ENCODE results near the gene LRMDA. TPM values are rescaled to one million over a fixed set of nuclear protein-coding genes. Genes with fewer than 3 reads are reported as not detected.
"Not testable (repeated sequence)": the region's sequence is repeated elsewhere in the genome, so short reads cannot be mapped to it uniquely, and the experiment has no call there.

The LRMDA gene
- total RNA-seq, 2 experiments from 2014 or later, result not detected

GRCh38 chr10:75739414-75740143, 308.2 kb downstream of the LRMDA start:
- CTCF ChIA-PET, result interaction anchor here (0.8 kb wide), 1 partner anchor 78 kb away, joined by 3 read pairs; no protein-coding TSS in a partner anchor
- no peak for DNase-seq
- Mint-ChIP-seq H3K4me3 (no peak overlapping the region), H3K27me3 (no peaks in the 10 kb centered on the region), H3K4me1 (no peaks in the 10 kb centered on the region), H3K27ac (no peak overlapping the region), H3K36me3 (ENCODE audit: low read depth) (no peaks in the 10 kb centered on the region), H3K9me3 (no peaks in the 10 kb centered on the region)
- POLR2A ChIA-PET, result no interaction called here

- Mint-ChIP-seq H3K9me3 (no peaks in the 10 kb centered on the region), H3K27ac (no peak overlapping the region), H3K4me3 (no peak overlapping the region), H3K27me3 (no peaks in the 10 kb centered on the region), H3K4me1 (no peaks in the 10 kb centered on the region), H3K36me3 (ENCODE audit: low read depth) (no peaks in the 10 kb centered on the region)
- POLR2A ChIA-PET, result no interaction called here
- DNase-seq, result no peak
- CTCF ChIA-PET, result interaction anchor here (0.6 kb wide), 1 partner anchor 16 kb away, joined by 3 read pairs; no protein-coding TSS in a partner anchor
These were observed 309.1 kb downstream of the LRMDA start for GRCh38 chr10:75740541-75740940.

GRCh38 chr10:75742355-75742754, 310.9 kb downstream of the LRMDA start:
- ChIA-PET CTCF (no interaction called here), POLR2A (no interaction called here)
- H3K27me3 Mint-ChIP-seq, result no peaks in the 10 kb centered on the region
- H3K36me3 Mint-ChIP-seq (ENCODE audit: low read depth), result no peaks in the 10 kb centered on the region
- DNase-seq, result no peak
- H3K4me1 Mint-ChIP-seq, result no peaks in the 10 kb centered on the region
- H3K4me3 Mint-ChIP-seq, result no peak overlapping the region
- no peaks in the 10 kb centered on the region for H3K9me3 Mint-ChIP-seq
- no peak overlapping the region for H3K27ac Mint-ChIP-seq

- CTCF ChIA-PET, result no interaction called here
- Mint-ChIP-seq H3K4me3 (no peak overlapping the region), H3K4me1 (no peaks in the 10 kb centered on the region), H3K9me3 (no peaks in the 10 kb centered on the region), H3K27ac (no peak overlapping the region), H3K27me3 (no peaks in the 10 kb centered on the region), H3K36me3 (ENCODE audit: low read depth) (no peaks in the 10 kb centered on the region)
- POLR2A ChIA-PET, result no interaction called here
- no peak for DNase-seq
These were observed 311.9 kb downstream of the LRMDA start for GRCh38 chr10:75743291-75743778.

- CTCF ChIA-PET, result no interaction called here
- no peaks in the 10 kb centered on the region for H3K36me3 Mint-ChIP-seq (ENCODE audit: low read depth)
- no peak overlapping the region for H3K27ac Mint-ChIP-seq
- H3K9me3 Mint-ChIP-seq, result no peaks in the 10 kb centered on the region
- no peak for DNase-seq
- H3K4me1 Mint-ChIP-seq, result no peaks in the 10 kb centered on the region
- H3K27me3 Mint-ChIP-seq, result no peaks in the 10 kb centered on the region
- POLR2A ChIA-PET, result no interaction called here
- H3K4me3 Mint-ChIP-seq, result no peak overlapping the region
These were observed 312.8 kb downstream of the LRMDA start for GRCh38 chr10:75744261-75744660.

GRCh38 chr10:75746356-75746755, 314.9 kb downstream of the LRMDA start:
- POLR2A ChIA-PET, result no interaction called here
- H3K27ac Mint-ChIP-seq, result no peak overlapping the region
- no peaks in the 10 kb centered on the region for H3K36me3 Mint-ChIP-seq (ENCODE audit: low read depth)
- CTCF ChIA-PET, result no interaction called here
- DNase-seq, result no peak
- H3K9me3 Mint-ChIP-seq, result no peaks in the 10 kb centered on the region
- no peaks in the 10 kb centered on the region for H3K4me1 Mint-ChIP-seq
- no peak overlapping the region for H3K4me3 Mint-ChIP-seq
- H3K27me3 Mint-ChIP-seq, result no peaks in the 10 kb centered on the region

GRCh38 chr10:75750093-75750875, 318.9 kb downstream of the LRMDA start:
- H3K4me3 Mint-ChIP-seq; H3K27me3 Mint-ChIP-seq; H3K27ac Mint-ChIP-seq; DNase-seq; H3K4me1 Mint-ChIP-seq; POLR2A ChIA-PET; H3K36me3 Mint-ChIP-seq (ENCODE audit: low read depth); CTCF ChIA-PET; H3K9me3 Mint-ChIP-seq: not testable (repeated sequence)

- H3K27ac Mint-ChIP-seq, result no peak overlapping the region
- CTCF ChIA-PET, result no interaction called here
These were observed 319.8 kb downstream of the LRMDA start for GRCh38 chr10:75751232-75751631.

GRCh38 chr10:75753621-75754020, 322.2 kb downstream of the LRMDA start:
- DNase-seq, result no peak
- H3K4me3 Mint-ChIP-seq, result no peak overlapping the region
- H3K36me3 Mint-ChIP-seq (ENCODE audit: low read depth), result no peaks in the 10 kb centered on the region
- POLR2A ChIA-PET, result no interaction called here
- H3K27ac Mint-ChIP-seq, result no peak overlapping the region
- peaks cover 4% of the 10 kb centered on the region for H3K27me3 Mint-ChIP-seq
- CTCF ChIA-PET, result no interaction called here
- no peaks in the 10 kb centered on the region for H3K9me3 Mint-ChIP-seq
- H3K4me1 Mint-ChIP-seq, result no peaks in the 10 kb centered on the region

More at GRCh38 chr10:75751232-75751631, 319.8 kb downstream of the LRMDA start:
- no peak for DNase-seq
- H3K9me3 Mint-ChIP-seq, result no peaks in the 10 kb centered on the region
- H3K36me3 Mint-ChIP-seq (ENCODE audit: low read depth), result no peaks in the 10 kb centered on the region
- no peaks in the 10 kb centered on the region for H3K4me1 Mint-ChIP-seq
- POLR2A ChIA-PET, result no interaction called here
- H3K27me3 Mint-ChIP-seq, result peaks cover 4% of the 10 kb centered on the region
- H3K4me3 Mint-ChIP-seq, result no peak overlapping the region

- Mint-ChIP-seq H3K27ac (no peak overlapping the region), H3K36me3 (ENCODE audit: low read depth) (no peaks in the 10 kb centered on the region), H3K4me1 (no peaks in the 10 kb centered on the region), H3K9me3 (no peaks in the 10 kb centered on the region), H3K27me3 (peaks cover 4% of the 10 kb centered on the region), H3K4me3 (no peak overlapping the region)
- CTCF ChIA-PET, result no interaction called here
- DNase-seq, result no peak
- POLR2A ChIA-PET, result no interaction called here
These were observed 322.8 kb downstream of the LRMDA start for GRCh38 chr10:75754096-75754831.

GRCh38 chr10:75755528-75755927, 324.1 kb downstream of the LRMDA start:
- no peak for DNase-seq
- Mint-ChIP-seq H3K4me1 (no peaks in the 10 kb centered on the region), H3K4me3 (no peak overlapping the region), H3K27me3 (peaks cover 4% of the 10 kb centered on the region), H3K36me3 (ENCODE audit: low read depth) (no peaks in the 10 kb centered on the region), H3K9me3 (no peaks in the 10 kb centered on the region), H3K27ac (no peak overlapping the region)
- CTCF ChIA-PET, result no interaction called here
- POLR2A ChIA-PET, result no interaction called here

GRCh38 chr10:75761289-75761688, 329.9 kb downstream of the LRMDA start:
- Mint-ChIP-seq H3K27ac (no peak overlapping the region), H3K27me3 (no peaks in the 10 kb centered on the region), H3K4me3 (no peak overlapping the region), H3K36me3 (ENCODE audit: low read depth) (no peaks in the 10 kb centered on the region), H3K4me1 (peaks cover 4% of the 10 kb centered on the region), H3K9me3 (no peaks in the 10 kb centered on the region)
- ChIA-PET CTCF (no interaction called here), POLR2A (no interaction called here)
- no peak for DNase-seq

- peaks cover 2% of the 10 kb centered on the region for H3K27me3 Mint-ChIP-seq
- DNase-seq, result no peak
- H3K9me3 Mint-ChIP-seq, result no peaks in the 10 kb centered on the region
- ChIA-PET POLR2A (no interaction called here), CTCF (no interaction called here)
- peaks cover 4% of the 10 kb centered on the region for H3K4me1 Mint-ChIP-seq
- no peaks in the 10 kb centered on the region for H3K36me3 Mint-ChIP-seq (ENCODE audit: low read depth)
- no peak overlapping the region for H3K4me3 Mint-ChIP-seq
- no peak overlapping the region for H3K27ac Mint-ChIP-seq
These were observed 331.0 kb downstream of the LRMDA start for GRCh38 chr10:75762431-75762802.

All from activated CD4-positive, alpha-beta T cell treated with anti-CD3 and anti-CD28 coated beads, Interleukin-2, amount 10 ng/mL, durations not matched to agents 7 days and 5 days (primary cell).